Stimulated activated CD8-positive, alpha-beta memory T cell treated with anti-CD3 and anti-CD28 coated beads, Interleukin-4, amount 100 ng/mL, for 1 hour (primary cell): ENCODE measurements around the gene AXIN1.
"Not testable (repeated sequence)": the region's sequence is repeated elsewhere in the genome, so short reads cannot be mapped to it uniquely, and the experiment has no call there.

Experiments
- DNase-seq, 2 donors: peaks; one replicate each; pipeline ENCODE4 v3.0.0-alpha.2; 2020; ENCODE audit warnings: low read depth in 2 of 2, low spot score in 1 of 2

The AXIN1 gene

DNA sequence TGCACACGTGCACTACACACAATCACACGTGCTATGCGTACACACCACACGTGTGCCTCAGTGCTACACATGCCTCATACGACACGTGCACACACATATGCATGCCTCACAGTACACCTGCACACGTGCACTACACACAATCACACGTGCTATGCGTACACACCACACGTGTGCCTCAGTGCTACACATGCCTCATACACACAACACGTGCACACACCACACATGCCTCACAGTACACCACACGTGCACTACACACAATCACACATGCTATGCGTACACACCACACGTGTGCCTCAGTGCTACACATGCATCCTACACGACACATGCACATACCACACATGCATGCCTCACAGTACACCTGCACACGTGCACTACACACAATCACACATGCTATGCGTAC, 85.0 kb downstream of the AXIN1 start:
- not testable (repeated sequence) for DNase-seq

DNA sequence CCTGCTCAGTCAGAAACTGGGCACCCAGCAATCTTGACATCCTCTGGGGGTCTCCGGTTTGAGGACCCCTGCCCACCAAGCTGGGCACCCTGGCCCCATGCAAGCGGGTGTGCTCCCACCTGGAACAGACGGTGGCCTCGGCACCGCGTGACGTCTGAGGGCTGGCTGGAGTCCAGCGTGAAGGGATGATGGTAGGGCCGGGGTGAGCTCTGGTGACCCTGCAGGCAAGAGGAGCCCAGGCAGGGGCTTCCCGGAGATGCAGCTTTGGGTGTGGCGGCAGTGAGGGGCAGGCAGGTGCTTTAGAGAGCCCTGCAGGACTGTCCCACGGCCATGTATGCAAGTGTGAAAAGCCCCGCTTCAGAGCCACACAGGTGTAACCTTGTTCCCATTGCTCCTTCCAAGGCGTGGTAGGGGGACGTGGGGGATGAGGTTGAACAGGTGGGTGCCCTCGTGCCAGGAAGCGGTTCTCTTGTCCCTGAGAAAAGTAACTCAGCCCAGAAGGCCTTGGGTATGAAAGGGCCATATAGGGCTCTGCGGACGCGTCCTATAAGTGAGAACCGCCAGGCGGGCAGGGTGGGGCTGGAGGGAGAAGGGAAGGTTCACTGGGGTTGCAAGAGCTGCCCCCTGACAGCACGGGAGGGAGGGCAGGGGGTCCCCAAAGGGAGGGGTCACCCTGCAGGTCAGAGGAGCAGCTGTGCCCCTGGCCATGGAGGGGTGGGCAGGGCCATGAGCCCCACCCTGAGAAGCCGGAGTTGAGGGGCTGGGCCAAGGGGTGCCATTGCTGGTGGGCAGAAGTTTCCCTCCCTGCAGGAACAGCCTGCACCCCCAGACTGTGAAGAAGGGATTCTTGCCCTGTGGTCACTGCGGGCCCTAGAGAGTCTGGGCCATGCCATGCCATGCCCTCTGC, 86.0 kb downstream of the AXIN1 start:
- no peak for DNase-seq

DNA sequence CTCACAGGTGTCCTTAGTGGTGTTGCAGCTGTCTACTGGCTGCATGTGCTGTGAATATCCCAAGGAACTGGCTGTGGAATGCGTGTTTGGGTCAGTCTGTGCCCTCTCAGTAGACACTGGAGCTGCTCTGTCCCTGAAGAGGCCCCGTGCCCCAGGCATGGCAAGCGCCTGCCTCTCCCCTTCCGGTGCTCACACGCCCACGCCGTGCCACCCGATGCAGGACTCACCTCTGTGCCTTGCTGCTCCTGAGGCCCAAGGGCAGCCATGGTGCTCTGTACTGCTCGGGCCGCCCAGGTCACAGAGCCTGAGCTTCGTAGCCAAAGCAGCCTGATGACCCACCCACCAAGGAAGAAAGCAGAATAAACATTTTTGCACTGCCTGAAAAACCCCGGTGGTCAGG, 86.8 kb downstream of the AXIN1 start:
- DNase-seq: no peak

DNA sequence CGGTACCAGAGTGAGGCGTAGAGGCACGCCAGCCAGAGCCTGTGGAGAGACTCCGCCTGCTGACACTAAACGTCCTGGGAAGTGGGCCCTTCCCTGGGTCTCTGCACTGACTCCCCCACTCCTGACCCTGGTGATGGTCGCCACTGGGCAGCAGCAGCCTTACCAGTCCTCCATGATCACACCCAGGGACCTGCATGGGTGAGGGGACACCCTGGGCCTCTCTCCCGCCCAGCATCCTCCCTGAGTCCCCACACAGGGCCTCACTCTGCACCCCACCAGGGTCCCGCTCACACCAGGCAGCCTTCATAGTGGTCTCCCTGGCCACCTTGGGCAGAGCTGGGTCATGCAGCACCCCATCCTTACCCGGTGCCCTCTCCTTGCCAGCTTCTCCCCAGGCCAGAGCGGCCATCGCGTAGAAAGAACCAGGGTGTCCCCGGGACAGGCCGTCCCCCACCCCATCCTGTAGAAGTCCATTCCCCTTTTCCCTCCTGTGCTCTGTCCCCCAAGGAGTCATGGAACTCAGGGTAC, 87.5 kb downstream of the AXIN1 start:
- no peak for DNase-seq

DNA sequence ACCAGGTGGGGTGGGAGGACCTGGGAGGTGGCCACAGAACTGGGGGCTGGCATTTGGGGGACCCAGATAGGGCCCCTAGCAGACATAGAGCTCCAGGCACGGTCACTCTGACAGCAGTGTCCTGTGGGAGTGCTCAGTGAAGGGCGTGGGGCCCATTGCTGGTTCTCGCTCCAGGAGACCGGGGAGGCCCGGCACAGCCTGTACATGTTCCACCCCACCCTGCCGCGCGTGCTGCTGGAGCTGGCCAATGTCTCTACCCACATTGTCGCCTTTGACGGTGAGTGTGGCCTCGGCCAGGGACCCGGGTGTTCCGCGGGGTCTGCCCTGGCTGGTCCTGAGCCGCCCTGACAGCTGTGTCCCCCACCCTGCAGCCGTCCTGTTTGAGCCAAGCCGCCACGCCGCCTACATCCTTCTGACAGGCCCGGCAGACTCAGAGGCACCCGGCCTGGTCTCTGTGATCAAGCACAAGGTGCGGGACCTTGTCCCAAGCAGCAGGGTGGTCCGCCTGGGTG, 88.0 kb downstream of the AXIN1 start:
- DNase-seq: no peak

DNA sequence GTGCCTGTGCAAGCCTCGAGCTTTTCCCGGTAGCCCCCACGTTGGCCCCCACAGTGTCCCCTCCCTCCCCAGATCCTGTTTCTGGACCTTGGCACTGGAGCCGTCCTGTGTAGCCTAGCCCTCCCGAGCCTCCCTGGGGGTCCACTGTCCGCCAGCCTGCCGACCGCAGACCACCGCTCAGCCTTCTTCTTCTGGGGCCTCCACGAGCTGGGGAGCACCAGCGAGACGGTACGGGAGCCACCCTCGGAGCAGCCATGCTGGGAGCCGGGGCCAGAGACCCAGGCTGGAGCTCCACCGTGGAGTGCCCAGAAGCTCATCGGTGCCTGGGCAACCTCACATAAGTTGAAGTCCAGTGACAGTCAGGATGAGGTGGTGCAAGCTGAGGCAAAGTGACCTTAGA, 88.6 kb downstream of the AXIN1 start:
- no peak for DNase-seq

DNA sequence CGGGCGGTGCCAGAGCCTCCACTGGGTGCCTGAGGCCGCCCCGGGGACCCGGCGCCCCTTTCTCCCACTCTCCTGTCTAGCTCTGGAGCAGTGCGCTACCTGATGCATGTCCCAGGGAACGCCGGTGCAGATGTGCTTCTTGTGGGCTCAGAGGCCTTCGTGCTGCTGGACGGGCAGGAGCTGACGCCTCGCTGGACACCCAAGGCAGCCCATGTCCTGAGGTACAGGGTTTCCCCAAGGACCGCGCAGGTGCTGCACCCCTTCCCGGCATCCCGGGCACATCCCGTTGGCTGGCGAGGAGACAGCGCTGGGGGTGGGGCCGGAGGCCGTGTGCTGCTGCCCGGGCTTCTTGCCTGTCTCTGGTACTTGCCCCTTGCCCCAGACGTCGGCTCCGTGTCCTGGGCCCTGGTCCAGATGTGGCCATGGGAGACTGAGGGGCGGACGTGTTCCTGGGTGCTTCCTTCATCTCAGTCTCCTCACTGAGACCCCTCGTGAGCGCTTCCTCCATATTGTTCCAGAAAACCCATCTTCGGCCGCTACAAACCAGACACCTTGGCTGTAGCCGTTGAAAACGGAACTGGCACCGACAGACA, 89.2 kb downstream of the AXIN1 start:
- no peak for DNase-seq

DNA sequence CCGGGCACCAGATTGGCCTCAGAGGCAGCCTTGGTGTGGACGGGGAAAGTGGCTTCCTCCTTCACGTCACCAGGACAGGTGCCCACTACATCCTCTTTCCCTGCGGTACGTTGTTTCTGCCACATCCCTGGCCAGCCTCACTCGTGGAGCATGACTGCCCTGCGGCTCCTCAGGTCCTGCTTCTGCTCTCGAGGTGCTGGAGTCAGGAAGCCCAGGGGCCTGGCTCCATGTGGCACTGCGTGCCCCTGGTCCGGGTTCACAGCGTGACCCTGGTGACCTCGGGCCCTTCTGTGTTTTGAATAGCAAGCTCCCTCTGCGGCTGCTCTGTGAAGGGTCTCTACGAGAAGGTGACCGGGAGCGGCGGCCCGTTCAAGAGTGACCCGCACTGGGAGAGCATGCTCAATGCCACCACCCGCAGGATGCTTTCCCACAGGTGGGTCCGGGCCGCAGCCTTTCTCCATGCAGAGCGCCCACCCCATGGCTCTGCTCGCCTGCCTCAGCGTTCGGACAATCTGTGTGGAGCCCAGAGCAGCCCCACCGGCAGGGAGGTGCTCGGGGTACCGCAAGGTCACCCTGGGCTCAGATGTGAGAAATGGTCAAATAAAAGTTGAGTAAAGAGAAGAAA, 90.3 kb downstream of the AXIN1 start:
- DNase-seq: no peak

DNA sequence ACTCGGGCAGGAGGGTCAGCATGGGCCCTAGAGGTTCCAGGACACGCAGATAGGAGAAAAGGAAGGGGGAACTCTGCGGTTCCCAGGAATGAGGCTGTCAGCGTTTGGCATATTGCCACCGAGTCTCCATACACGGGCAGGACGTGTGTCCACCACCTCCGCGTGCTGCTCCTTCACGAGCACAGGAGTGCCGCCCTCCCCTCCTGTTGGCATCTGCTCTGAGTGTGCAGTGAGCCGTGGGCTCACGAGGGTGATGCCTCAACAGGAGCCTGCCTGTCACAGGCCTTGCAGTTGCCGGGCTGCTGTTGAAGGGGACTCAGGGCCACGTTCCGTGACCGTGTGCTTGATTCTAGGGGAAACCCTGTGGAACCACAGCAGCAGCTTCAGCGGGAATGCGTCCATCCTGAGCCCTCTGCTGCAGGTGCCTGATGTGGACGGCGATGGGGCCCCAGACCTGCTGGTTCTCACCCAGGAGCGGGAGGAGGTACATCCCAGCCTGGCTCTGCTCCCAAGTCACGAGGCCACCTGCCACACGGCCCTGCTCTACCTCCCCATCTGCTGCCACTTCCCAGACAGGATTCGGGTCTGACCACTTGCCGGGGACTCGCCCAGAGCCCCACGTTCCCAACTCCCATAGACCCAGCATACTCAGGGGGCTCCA, 91.4 kb downstream of the AXIN1 start:
- no peak for DNase-seq

DNA sequence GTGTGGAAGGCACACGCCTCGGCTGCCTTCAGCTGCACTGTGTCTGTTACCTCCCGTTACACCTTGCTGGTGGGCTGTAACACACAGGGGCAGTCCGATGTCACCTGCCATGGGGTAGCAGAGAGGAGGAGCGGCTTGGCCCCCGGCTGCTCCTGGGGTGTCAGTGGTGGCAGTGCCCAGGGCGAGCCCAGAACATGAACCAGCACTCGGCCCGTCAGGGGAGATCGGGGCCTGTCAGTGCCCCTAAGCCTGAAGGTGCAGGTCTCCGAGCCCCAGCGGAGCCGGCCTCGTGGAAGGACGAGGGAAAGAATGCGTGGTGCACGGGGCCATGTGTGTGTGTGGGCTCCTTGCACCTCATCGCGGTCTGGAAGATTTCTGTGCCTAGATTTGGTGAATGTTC, 92.2 kb downstream of the AXIN1 start:
- DNase-seq: no peak

DNA sequence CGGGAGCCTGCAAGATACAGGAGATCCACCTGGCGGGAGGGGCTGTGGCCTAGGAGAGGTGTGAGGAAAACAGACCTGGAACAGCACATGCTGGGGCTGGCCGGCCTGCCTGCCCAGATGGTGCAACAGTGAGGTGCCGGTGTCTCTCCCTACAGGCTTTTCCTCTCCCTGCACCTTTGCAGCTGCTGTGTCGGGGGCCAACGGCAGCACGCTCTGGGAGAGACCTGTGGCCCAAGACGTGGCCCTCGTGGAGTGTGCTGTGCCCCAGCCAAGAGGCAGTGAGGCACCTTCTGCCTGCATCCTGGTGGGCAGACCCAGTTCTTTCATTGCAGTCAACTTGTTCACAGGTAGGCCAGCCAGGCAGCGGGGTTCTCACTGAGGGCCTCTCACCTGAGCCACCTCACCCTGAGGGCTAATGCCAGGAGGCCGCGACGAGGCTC, 92.7 kb downstream of the AXIN1 start:
- DNase-seq: no peak

DNA sequence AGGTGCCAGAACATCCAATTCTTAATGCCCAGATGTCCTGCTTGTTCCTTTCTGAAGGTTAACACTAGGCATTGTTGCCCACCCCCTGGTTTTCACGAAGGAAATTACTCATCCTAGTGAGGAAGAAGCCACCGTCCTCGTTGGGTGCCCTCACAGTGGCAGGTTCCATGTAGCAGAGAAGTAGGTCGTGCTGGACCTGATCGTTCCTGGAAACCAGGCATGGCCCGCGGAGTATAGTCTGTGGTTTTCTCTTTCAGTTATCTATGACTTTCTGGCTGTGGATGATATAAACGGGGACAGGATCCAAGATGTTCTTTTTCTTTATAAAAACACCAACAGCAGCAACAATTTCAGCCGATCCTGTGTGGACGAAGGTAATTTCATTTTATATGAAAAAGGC, 93.3 kb downstream of the AXIN1 start:
- no peak for DNase-seq

DNA sequence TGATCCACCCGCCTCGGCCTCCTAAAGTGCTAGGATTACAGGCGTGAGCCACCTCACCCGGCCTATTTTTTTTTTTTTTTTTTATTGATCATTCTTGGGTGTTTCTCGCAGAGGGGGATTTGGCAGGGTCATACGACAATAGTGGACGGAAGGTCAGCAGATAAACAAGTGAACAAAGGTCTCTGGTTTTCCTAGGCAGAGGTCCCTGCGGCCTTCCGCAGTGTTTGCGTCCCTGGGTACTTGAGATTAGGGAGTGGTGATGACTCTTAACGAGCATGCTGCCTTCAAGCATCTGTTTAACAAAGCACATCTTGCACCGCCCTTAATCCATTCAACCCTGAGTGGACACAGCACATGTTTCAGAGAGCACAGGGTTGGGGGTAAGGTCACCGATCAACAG, 94.4 kb downstream of the AXIN1 start:
- DNase-seq: not testable (repeated sequence)

DNA sequence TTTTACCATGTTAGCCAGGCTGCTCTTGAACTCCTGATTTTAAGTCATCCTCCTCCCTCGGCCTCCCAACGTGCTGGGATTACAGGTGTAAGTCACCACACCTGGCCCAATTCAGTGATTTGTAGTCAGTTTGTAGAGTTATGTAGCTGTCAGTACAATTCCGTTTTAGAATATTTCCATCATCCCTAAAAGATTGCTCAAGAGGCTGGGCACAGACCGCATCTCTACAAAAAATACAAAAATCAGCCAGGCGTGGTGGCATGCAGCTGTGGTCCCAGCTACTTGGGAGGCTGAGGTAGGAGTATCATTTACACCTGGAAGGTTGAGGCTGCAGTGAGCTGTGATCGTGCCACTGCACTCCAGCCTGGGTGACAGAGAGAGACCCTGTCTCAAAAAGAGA, 97.3 kb downstream of the AXIN1 start:
- DNase-seq: no peak

DNA sequence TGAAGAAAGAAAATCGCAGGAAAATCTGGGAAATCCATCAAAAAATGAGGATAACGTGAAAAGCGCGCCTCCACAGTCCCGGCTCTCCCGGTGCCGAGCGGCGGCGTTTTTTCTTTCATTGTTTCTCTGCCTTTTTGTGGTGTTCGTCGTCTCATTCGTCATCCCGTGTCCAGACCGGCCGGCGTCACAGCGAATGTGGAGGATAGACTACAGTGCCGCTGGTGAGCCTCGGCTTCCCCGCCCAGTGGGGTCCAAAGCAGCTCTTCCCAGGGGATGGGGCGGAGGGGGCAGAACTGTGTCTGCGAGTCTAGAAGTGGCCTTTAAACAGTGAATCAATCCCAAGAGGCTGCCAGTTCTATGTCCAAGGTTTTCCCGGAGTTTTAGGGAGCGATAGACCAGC, 98.1 kb downstream of the AXIN1 start:
- no peak for DNase-seq

DNA sequence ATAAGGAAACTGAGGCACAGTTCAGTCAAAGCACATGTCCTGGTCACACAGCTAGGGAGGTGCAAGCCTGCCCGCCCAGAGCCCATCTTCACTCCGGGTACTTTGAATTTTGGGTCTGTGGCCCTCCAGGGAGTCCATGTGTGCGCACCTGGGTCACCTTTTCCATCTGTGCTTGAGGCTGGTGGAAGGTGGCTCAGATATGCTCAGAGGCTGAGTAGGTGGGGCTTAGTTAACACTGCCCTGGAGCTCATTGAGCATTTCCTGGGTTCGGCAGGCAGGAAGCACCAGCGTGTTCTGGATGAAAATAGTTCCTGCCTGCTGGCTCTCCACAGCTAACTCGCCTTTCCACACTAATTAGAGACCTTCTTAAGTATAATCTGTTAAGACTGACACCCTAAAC, 98.7 kb downstream of the AXIN1 start:
- DNase-seq: no peak

DNA sequence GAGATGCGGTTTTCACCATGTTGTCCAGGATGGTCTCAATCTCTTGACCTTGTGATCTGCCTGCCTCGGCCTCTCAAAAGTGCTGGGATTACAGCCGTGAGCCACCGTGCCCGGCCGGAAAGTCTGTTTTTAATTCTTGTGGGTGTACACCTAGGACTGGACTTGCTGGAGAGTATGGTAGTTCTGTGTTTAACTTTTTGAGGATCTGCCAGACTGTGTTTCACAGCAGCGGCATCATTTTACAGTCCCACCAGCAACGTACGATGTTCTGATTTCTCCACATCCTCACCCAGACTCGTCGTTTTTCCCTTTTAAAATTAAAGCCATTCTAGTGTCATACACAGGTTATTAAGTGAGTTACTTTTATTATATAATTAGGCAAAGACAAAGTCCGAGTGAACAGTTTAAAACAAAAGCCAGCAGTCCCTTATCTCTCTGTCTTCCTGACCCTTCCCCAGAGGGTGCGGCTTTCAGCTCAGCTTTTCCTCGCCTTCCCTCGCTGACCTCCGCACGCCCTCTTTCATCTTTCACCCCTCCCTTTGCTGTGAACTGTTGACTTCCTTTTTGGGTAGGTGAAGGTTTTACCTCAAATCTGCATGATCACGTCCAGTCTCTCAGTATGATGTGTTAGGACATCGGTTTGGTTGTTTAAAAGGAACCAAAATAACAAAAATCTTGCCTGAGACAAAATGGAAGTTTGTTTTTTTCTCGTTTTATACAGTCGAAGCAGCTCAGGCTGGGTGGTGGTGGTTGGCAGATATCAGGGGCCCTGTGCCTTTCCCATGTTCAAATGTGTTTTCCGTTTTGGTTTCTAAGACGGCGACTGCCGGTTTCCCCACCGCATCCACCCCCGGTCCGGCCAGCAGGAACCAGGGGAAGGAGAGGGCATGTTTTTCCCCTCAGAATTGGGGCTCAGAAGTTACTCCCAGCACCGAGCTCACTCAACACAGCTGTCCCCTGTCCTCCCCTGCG, 99.9 kb downstream of the AXIN1 start:
- no peak for DNase-seq

DNA sequence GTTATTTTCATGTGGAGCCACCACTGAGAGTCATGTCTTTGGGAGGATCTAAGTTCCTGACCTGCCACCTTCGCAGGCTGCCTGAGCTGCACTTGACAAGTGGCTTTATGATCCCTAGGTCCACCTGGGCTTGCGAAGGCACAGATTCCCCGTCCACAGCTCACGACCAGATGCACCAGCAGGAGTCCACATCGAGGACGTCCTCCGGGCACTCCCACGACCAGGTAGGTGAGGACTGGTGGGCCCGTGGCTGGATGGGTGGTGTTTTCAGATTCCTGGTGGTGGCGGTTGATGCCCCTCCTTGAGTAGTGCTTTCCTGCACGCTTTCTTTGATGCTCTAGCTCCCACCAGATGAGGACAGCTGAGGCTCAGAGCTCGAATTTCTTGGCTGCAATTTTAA, 103.1 kb downstream of the AXIN1 start:
- no peak for DNase-seq

DNA sequence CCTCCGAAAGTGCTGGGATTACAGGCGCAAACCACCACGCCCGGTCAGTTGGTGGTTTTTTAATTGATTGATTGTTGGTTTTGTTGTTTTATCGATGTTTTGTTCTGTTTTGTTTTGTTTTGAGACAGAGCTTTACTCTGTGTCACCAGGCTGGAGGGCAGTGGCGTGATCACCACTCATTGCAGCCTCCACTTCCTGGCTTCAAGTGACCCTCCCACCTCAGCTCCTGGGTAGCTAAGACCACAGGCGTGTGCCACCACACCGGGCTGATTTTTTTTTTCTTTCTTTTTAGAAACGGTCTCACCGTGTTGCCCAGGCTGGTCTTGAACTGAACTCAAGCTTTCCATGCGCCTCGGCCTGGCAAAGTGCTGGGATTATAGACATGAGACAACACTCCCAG, 105.5 kb downstream of the AXIN1 start:
- DNase-seq: no peak

DNA sequence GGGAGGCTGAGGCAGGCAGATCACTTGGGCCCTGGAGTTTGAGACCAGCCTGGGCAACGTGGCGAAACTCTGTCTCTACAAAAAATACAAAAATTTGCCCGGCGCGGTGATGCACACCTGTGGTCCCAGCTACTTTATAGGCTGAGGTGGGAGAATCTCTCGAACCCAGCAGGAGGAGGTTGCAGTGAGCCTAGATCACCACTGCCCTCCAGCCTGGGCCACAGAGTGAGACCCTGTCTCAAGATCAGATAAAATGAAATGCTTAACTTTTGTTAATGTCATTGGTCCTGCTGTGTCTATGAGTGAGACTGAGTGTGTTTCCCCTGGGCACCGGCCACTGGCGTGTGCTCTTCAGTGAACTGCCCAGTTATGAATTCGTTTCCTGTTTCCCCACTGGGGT, 107.4 kb downstream of the AXIN1 start:
- DNase-seq: no peak
